ENCODE results near the gene GALNT16. TPM values are rescaled to one million over a fixed set of nuclear protein-coding genes. Genes with fewer than 3 reads are reported as not detected.
A peak's percentile ranks its signal among the peaks of the same experiment; 100 is the strongest.

The GALNT16 gene
- total and polyA plus RNA-seq, 2 donors from 2014 or later, result 13.1 to 15.2 TPM

DNA sequence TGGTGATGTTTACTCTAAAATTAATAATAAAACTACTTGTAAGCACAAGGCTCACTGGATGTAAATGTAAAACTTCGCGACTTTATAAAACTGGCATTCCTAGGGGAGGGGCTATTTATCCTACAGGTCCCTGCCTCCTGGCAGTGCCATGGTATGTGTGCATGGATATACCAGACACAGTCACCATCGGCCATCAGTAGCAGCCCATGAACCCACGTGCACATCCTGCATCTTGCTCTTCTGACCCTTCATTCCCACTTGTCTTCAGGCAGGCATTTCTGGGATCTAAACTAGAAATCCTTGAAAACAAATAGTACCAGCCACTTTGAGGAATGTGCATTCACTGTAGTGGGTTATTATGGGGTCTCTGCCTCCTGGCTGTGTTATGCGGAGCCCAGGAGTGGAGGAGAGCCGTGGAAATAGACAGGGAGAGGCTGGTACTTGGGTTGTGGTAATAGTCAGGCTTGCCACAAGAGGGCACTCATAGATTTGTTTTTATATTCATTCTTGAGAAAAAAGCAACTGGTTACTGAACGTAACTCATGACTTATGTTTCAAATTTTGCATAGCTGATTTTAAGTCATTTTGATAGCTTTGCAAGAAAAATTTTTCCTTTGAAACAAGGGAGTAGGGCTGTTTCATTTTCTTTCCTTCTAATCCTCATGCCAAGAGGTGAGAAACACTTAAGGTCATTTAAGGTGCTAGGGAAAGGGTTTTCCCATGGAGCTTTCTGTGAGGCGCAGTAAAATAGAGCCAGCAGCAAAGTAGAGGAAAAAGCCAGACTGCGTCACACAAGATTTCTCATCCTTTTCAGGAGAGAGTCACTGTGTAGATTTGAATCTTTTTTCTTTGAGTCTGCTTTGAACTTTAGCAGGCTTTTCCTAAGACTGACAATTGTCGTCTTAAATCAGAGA is 17.4 kb upstream of the GALNT16 start:
- DNase-seq, result peak in 4 of 5 donors; percentile 66 to 84 (median 74)
- peak; percentile 27 for FAIRE-seq

DNA sequence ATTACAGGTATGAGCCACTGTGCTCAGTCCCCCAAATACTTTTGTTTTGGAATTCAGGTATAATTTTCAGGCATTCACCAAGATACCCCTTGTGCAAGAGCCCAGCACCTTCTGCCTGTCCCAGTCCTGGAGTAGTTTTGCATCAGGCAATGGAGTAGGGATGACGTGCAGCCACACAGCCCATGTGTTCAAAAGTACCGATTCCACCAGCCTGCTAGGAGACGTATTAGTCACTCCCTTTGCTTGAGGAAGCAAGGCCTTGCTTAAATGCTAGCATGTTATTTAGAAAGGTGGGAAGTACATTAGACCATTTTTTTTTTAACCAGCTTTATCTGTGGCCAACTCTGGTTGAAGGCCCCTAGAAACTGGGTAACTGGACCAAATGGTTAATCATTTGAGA is 15.0 kb upstream of the GALNT16 start:
- TF ChIP-seq, protein P1, sequence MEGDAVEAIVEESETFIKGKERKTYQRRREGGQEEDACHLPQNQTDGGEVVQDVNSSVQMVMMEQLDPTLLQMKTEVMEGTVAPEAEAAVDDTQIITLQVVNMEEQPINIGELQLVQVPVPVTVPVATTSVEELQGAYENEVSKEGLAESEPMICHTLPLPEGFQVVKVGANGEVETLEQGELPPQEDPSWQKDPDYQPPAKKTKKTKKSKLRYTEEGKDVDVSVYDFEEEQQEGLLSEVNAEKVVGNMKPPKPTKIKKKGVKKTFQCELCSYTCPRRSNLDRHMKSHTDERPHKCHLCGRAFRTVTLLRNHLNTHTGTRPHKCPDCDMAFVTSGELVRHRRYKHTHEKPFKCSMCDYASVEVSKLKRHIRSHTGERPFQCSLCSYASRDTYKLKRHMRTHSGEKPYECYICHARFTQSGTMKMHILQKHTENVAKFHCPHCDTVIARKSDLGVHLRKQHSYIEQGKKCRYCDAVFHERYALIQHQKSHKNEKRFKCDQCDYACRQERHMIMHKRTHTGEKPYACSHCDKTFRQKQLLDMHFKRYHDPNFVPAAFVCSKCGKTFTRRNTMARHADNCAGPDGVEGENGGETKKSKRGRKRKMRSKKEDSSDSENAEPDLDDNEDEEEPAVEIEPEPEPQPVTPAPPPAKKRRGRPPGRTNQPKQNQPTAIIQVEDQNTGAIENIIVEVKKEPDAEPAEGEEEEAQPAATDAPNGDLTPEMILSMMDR (IDR thresholded peaks at IDR 0.05; ENCODE audit: borderline replicate concordance, extremely low read depth, insufficient read depth), result no peak
- intact Hi-C loops (cut with DNase I), result loop anchor here (10.0 kb wide), 1 partner anchor 210 kb away; no protein-coding TSS in a partner anchor
- DNase-seq, result no peak
- no peaks in the 10 kb centered on the region for H3K9me3 ChIP-seq (ENCODE audit: control insufficient read depth in 2 of 3, insufficient read depth in 1 of 3, low read length in 3 of 3)
- H3K36me3 ChIP-seq (ENCODE audit: control insufficient read depth in 2 of 3, insufficient read depth in 3 of 3, low read length in 3 of 3), result peaks cover 0 to 10% (median 7%) of the 10 kb centered on the region in 3 donors
- H3K27ac ChIP-seq (ENCODE audit: low read depth in 2 of 2, low read length in 2 of 2), result no peak overlapping the region
- H3K4me1 ChIP-seq (ENCODE audit: control insufficient read depth in 2 of 3, insufficient read depth in 2 of 3, low read depth in 1 of 3, low read length in 3 of 3), result no peaks in the 10 kb centered on the region
- H3K9ac ChIP-seq (ENCODE audit: low read length in 3 of 3), result no peak overlapping the region
- H3K27me3 ChIP-seq (ENCODE audit: control insufficient read depth, insufficient read depth, low read length), result no peaks in the 10 kb centered on the region
- FAIRE-seq, result no peak
- no peak overlapping the region for H3K4me3 ChIP-seq (ENCODE audit: low read length in 3 of 3)

More for the DNA sequence above, 17.4 kb upstream of the GALNT16 start:
- H3K4me3 ChIP-seq (ENCODE audit: low read length in 3 of 3), result no peak overlapping the region
- TF ChIP-seq, protein P1 (IDR thresholded peaks at IDR 0.05; ENCODE audit: borderline replicate concordance, extremely low read depth, insufficient read depth), result peak; percentile 69
- no peaks in the 10 kb centered on the region for H3K27me3 ChIP-seq (ENCODE audit: control insufficient read depth, insufficient read depth, low read length)
- H3K27ac ChIP-seq (ENCODE audit: low read depth in 2 of 2, low read length in 2 of 2), result no peak overlapping the region
- H3K4me1 ChIP-seq (ENCODE audit: control insufficient read depth in 2 of 3, insufficient read depth in 2 of 3, low read depth in 1 of 3, low read length in 3 of 3), result no peaks in the 10 kb centered on the region
- intact Hi-C loops (cut with DNase I), result loop anchor here (10.0 kb wide), 1 partner anchor 212 kb away; no protein-coding TSS in a partner anchor
- peaks cover 0 to 21% (median 21%) of the 10 kb centered on the region in 3 donors for H3K36me3 ChIP-seq (ENCODE audit: control insufficient read depth in 2 of 3, insufficient read depth in 3 of 3, low read length in 3 of 3)
- peak overlapping the region in 1 of 3 donors; percentile 24 for H3K9ac ChIP-seq (ENCODE audit: low read length in 3 of 3)
- no peaks in the 10 kb centered on the region for H3K9me3 ChIP-seq (ENCODE audit: control insufficient read depth in 2 of 3, insufficient read depth in 1 of 3, low read length in 3 of 3)

DNA sequence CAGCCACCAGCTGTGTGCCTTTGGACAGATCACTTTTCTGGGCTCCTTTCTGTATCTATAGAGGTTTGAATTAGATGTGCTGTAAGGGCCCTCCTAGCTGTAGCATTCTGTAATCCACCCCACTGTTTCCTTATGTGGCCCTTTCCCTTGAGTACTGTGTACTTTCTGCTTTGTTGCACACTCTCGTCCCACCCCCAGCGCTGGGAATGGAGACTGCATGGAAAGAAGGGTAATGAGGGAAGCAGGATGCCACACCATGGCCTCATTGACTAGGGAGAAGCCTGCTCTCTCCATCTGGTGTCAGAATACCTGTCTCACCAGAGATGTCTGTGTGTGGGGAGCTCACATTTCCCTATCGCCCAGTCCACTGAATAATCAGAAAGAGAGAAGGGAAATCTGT is 13.6 kb upstream of the GALNT16 start:
- Histone ChIP-seq H3K36me3 (ENCODE audit: control insufficient read depth in 2 of 3, insufficient read depth in 3 of 3, low read length in 3 of 3) (no peaks in the 10 kb centered on the region), H3K27ac (ENCODE audit: low read depth in 2 of 2, low read length in 2 of 2) (no peak overlapping the region), H3K4me3 (ENCODE audit: low read length in 3 of 3) (no peak overlapping the region), H3K9me3 (ENCODE audit: control insufficient read depth in 2 of 3, insufficient read depth in 1 of 3, low read length in 3 of 3) (no peaks in the 10 kb centered on the region), H3K9ac (ENCODE audit: low read length in 3 of 3) (no peak overlapping the region), H3K4me1 (ENCODE audit: control insufficient read depth in 2 of 3, insufficient read depth in 2 of 3, low read depth in 1 of 3, low read length in 3 of 3) (no peaks in the 10 kb centered on the region), H3K27me3 (ENCODE audit: control insufficient read depth, insufficient read depth, low read length) (no peaks in the 10 kb centered on the region)
- DNase-seq, result peak in 3 of 5 donors; percentile 24 to 68 (median 56)
- intact Hi-C loops (cut with DNase I), result loop anchor here (10.0 kb wide), 1 partner anchor 208 kb away; no protein-coding TSS in a partner anchor
- TF ChIP-seq, protein P1 (IDR thresholded peaks at IDR 0.05; ENCODE audit: borderline replicate concordance, extremely low read depth, insufficient read depth), result no peak
- FAIRE-seq, result no peak

All from kidney (tissue), 14 donors.